CD14-positive monocyte (primary cell): ENCODE measurements around the gene MYL3. TPM values are rescaled to one million over a fixed set of nuclear protein-coding genes. Genes with fewer than 3 reads are reported as not detected.

Experiments used
- DNase-seq, 3 donors: peaks; one replicate each; pipeline ENCODE4 v3.0.0-alpha.2; 2011 to 2022
- H2AFZ ChIP-seq: 2 replicates; pipeline ENCODE4 v1.6.0; 2012; ENCODE audit warnings: mild to moderate bottlenecking, low read depth, low read length, inconsistent platforms; ENCODE audit not compliant: insufficient read depth, poor library complexity, severe bottlenecking
- H3K27ac ChIP-seq, 2 donors: 1 replicate in 1 of 2; 2 replicates in 1 of 2; pipeline ENCODE4 v1.5.1; 2012 to 2013; ENCODE audit warnings: low read length in 2 of 2, control low read depth in 1 of 2, inconsistent platforms in 1 of 2, low read depth in 1 of 2, mild to moderate bottlenecking in 1 of 2
- H3K27me3 ChIP-seq, 2 donors: one replicate each; pipeline versions ENCODE4 v1.6.0 to v1.6.1; 2011 to 2013; ENCODE audit warnings: low read length in 2 of 2; ENCODE audit not compliant: control insufficient read depth in 2 of 2, insufficient read depth in 2 of 2
- H3K36me3 ChIP-seq, 2 donors: replicated peaks in 1 of 2; 1 replicate in 1 of 2; 2 replicates in 1 of 2; pipeline versions ENCODE4 v1.5.1 to v1.6.1; 2012 to 2013; ENCODE audit warnings: low read length in 2 of 2, control low read depth in 1 of 2, inconsistent platforms in 1 of 2, mild to moderate bottlenecking in 1 of 2; ENCODE audit not compliant: insufficient read depth in 2 of 2, control insufficient read depth in 1 of 2
- H3K4me1 ChIP-seq, 2 donors: 1 replicate in 1 of 2; 2 replicates in 1 of 2; pipeline versions ENCODE4 v1.5.1 to v1.6.1; 2012 to 2013; ENCODE audit warnings: low read length in 2 of 2, control low read depth in 1 of 2, inconsistent platforms in 1 of 2, mild to moderate bottlenecking in 1 of 2, moderate library complexity in 1 of 2; ENCODE audit not compliant: insufficient read depth in 2 of 2, control insufficient read depth in 1 of 2
- H3K4me2 ChIP-seq: replicated peaks from 2 replicates; pipeline ENCODE3; 2012; ENCODE audit warnings: low read length, moderate library complexity, mild to moderate bottlenecking; ENCODE audit not compliant: poor library complexity, severe bottlenecking; ENCODE audit errors: extremely low read depth
- H3K4me3 ChIP-seq, 3 experiments: fragments of 200-600 bp in 1 of 3; sonication (generic) in 1 of 3; replicated peaks in 1 of 3; 1 replicate in 2 of 3; 2 replicates in 1 of 3; pipeline ENCODE4 v1.5.1; 2011 to 2013; ENCODE audit warnings: low read length in 3 of 3, mild to moderate bottlenecking in 3 of 3, control low read depth in 2 of 3, low read depth in 2 of 3, inconsistent platforms in 1 of 3, moderate library complexity in 1 of 3
- H3K79me2 ChIP-seq: 2 replicates; pipeline ENCODE4 v1.6.0; 2012; ENCODE audit warnings: mild to moderate bottlenecking, control low read depth, inconsistent platforms, low read length, moderate library complexity; ENCODE audit not compliant: insufficient read depth
- H3K9ac ChIP-seq: 2 replicates; pipeline ENCODE4 v1.6.0; 2017; ENCODE audit warnings: low read length, mild to moderate bottlenecking; ENCODE audit not compliant: insufficient read depth, poor library complexity, severe bottlenecking
- H3K9me3 ChIP-seq, 2 donors: replicated peaks in 1 of 2; 1 replicate in 1 of 2; 2 replicates in 1 of 2; pipeline versions ENCODE4 v1.5.1 to v1.6.1; 2012 to 2013; ENCODE audit warnings: low read length in 2 of 2, control low read depth in 1 of 2; ENCODE audit not compliant: control insufficient read depth in 1 of 2, insufficient read depth in 1 of 2
- H4K20me1 ChIP-seq: 2 replicates; pipeline ENCODE4 v1.6.0; 2012; ENCODE audit warnings: mild to moderate bottlenecking, low read length, control low read depth, moderate library complexity; ENCODE audit not compliant: insufficient read depth
- H3K27ac Mint-ChIP-seq, 7 donors: one replicate each; pipeline ENCODE4 v1.8.0; 2020; ENCODE audit warnings: mild to moderate bottlenecking in 7 of 7, mixed read lengths in 7 of 7, moderate library complexity in 6 of 7, inconsistent platforms in 2 of 7
- H3K27me3 Mint-ChIP-seq, 3 donors: one replicate each; pipeline ENCODE4 v1.8.0; 2021 to 2022; ENCODE audit warnings: low read depth in 3 of 3, mild to moderate bottlenecking in 3 of 3, mixed read lengths in 3 of 3, moderate library complexity in 3 of 3, inconsistent platforms in 1 of 3
- H3K36me3 Mint-ChIP-seq, 2 donors: one replicate each; pipeline ENCODE4 v1.8.0; 2020; ENCODE audit warnings: mixed read lengths in 2 of 2, inconsistent platforms in 1 of 2, mild to moderate bottlenecking in 1 of 2
- H3K4me1 Mint-ChIP-seq: one replicate; pipeline ENCODE4 v1.8.0; 2020; ENCODE audit warnings: mild to moderate bottlenecking, mixed read lengths
- H3K4me3 Mint-ChIP-seq, 2 donors: one replicate each; pipeline ENCODE4 v1.8.0; 2020; ENCODE audit warnings: mild to moderate bottlenecking in 2 of 2, mixed read lengths in 2 of 2, moderate library complexity in 1 of 2
- H3K9me3 Mint-ChIP-seq, 7 donors: one replicate each; pipeline ENCODE4 v1.8.0; 2020 to 2022; ENCODE audit warnings: mixed read lengths in 7 of 7, mild to moderate bottlenecking in 6 of 7, moderate library complexity in 6 of 7, inconsistent platforms in 2 of 7
- WGBS: methylation state at CpG from one replicate; pipeline ENCODE4 v1.1.5; 2013; ENCODE audit warnings: missing lambda C conversion rate; ENCODE audit not compliant: insufficient coverage; 5-methylcytosine and 5-hydroxymethylcytosine counted together
- intact Hi-C, 2 donors: fragments of 100-400 bp; cut with micrococcal nuclease; formaldehyde crosslinking; loops; one replicate each; pipeline versions ENCODE4 v1.15.0 to v1.15.1; 2023
- polyA plus RNA-seq, 3 donors: library from polyadenylated mRNA; depleted of rRNA in 1 of 3; unstranded in 2 of 3; stranded (reverse) in 1 of 3; fragments of 300-500 nt in 2 of 3; fragments of >200 nt in 1 of 3; fragmentation: Illumina TruSeq in 2 of 3; gene quantifications; 1 replicate in 2 of 3; 2 replicates in 1 of 3; pipeline ENCODE4 v1.2.3, GENCODE V29; 2012 to 2021
- TF ChIP-seq, protein P1 (sequence below): fragments of 200-600 bp; IDR thresholded peaks from one replicate; pipeline ENCODE4 v1.8.0; 2022; ENCODE audit warnings: antibody characterized with exemption, mild to moderate bottlenecking

Gene MYL3
- polyA plus RNA-seq, 3 donors = not detected

DNA sequence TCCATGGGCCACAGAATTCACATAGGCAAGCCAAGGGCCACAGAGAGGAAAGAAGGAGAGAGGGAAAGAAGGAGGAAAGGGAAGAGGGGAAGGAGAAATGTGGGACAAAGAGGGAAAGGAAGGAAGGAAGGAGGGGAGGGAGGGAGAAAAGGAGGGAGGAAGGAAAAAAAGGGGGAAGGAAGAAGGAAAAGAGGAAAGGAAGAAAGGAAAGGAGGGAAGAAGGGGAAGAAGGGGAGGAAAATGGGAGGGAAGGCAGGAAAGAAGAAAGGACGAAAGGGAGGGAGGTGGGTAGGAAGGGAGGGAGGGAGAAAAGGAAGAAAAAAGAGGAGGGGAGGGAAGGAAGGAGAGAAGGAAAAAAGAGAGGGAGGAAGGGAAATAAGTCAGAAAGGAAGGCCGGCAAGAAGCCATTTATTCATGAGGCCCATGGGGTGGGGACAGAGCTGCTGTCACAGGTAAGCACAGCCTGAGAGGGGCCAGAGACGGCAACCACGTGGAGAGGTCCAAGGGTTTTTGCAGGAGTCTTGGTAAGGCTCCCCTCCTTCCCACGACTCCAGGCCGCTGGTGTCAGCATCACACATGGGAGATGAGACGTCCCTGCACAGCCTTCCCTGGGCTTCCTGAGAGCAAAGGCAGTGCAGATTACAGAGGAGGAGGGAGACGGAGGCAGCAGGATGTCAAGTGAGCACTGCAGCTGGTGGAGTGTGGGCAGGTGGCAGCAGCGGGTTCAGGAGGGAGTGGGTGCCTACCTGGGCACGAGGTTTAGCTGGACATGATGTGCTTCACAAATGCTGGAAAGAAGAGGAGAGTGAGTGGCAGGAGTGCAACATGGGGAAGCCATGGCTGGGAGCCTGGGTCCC lies 5.5 kb downstream of the MYL3 start:
- Histone ChIP-seq H3K9ac (peak overlapping the region; percentile 21), H3K27ac (no peak overlapping the region), H3K79me2 (no peaks in the 10 kb centered on the region), H3K4me1 (no peaks in the 10 kb centered on the region), H3K9me3 (no peaks in the 10 kb centered on the region), H4K20me1 (no peaks in the 10 kb centered on the region), H3K36me3 (no peaks in the 10 kb centered on the region), H2AFZ (no peak overlapping the region), H3K4me2 (no peak overlapping the region), H3K4me3 (no peak overlapping the region), H3K27me3 (no peaks in the 10 kb centered on the region)
- TF ChIP-seq, protein P1, sequence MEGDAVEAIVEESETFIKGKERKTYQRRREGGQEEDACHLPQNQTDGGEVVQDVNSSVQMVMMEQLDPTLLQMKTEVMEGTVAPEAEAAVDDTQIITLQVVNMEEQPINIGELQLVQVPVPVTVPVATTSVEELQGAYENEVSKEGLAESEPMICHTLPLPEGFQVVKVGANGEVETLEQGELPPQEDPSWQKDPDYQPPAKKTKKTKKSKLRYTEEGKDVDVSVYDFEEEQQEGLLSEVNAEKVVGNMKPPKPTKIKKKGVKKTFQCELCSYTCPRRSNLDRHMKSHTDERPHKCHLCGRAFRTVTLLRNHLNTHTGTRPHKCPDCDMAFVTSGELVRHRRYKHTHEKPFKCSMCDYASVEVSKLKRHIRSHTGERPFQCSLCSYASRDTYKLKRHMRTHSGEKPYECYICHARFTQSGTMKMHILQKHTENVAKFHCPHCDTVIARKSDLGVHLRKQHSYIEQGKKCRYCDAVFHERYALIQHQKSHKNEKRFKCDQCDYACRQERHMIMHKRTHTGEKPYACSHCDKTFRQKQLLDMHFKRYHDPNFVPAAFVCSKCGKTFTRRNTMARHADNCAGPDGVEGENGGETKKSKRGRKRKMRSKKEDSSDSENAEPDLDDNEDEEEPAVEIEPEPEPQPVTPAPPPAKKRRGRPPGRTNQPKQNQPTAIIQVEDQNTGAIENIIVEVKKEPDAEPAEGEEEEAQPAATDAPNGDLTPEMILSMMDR = no peak
- Mint-ChIP-seq H3K4me1 (no peaks in the 10 kb centered on the region), H3K4me3 (no peak overlapping the region), H3K27me3 (peaks cover 6 to 11% (median 8%) of the 10 kb centered on the region in 3 donors), H3K27ac (peak overlapping the region in 1 of 7 donors; percentile 2), H3K36me3 (no peaks in the 10 kb centered on the region), H3K9me3 (peaks cover 0 to 1% (median 0%) of the 10 kb centered on the region in 7 donors)
- DNase-seq = no peak
- WGBS = 83% methylated on average over 10 of the region's 10 CpGs
- intact Hi-C loops = no loop called here

DNA sequence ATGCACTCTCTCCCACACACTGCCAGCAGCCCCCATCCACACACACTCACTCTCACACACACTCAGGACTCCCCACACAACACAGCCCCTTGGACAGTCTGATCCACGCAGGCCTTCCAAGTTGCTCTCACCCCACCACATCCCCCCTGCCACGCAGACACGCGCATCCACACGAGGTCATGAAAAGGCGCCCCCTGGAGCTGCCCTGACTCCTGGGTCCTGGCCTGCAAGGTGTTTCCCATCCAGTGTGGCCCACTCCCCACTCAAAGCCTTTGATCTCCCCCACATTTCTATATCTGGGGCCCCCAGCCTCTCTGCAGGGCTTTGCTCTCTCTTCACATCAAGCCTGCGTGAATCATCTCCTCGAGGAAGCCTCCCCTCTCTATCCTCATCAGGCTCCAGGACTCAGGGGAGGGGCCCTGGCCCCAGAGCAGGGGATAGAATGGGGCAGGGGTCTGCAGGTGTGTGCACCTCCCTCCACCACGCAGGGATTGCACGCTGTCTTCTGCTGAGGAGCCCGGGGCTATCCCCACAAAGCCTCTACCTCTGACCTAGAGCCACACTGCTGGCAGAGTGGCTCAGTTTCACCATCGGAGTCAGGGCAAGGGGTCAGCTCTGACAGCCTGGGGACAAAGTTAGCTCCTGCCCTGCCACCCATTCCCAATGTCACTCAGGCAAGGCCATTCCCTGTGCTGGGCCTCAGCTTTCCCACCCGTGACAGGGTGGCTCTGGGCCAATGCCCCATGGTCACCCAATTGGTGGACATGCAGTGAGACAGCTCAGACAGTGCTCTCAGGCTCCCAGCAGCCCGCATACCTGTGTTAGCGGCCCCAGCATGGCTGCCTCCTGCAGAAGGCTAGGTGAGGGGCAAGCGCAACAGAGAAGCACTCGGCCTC lies 6.4 kb downstream of the MYL3 start:
- Mint-ChIP-seq H3K36me3 (no peaks in the 10 kb centered on the region), H3K4me1 (no peaks in the 10 kb centered on the region), H3K27ac (no peak overlapping the region), H3K27me3 (peaks cover 3 to 11% (median 10%) of the 10 kb centered on the region in 3 donors), H3K4me3 (no peak overlapping the region), H3K9me3 (peaks cover 0 to 1% (median 0%) of the 10 kb centered on the region in 7 donors)
- H2AFZ ChIP-seq = no peak overlapping the region
- H4K20me1 ChIP-seq = no peaks in the 10 kb centered on the region
- H3K4me1 ChIP-seq = no peaks in the 10 kb centered on the region
- H3K9ac ChIP-seq = peak overlapping the region; percentile 21
- 94% methylated on average over 8 of the region's 17 CpGs for WGBS
- no peak overlapping the region for H3K4me3 ChIP-seq
- no peaks in the 10 kb centered on the region for H3K36me3 ChIP-seq
- H3K27me3 ChIP-seq = no peaks in the 10 kb centered on the region
- DNase-seq = no peak
- TF ChIP-seq, protein P1 = no peak
- no peaks in the 10 kb centered on the region for H3K9me3 ChIP-seq
- no peaks in the 10 kb centered on the region for H3K79me2 ChIP-seq
- H3K27ac ChIP-seq = no peak overlapping the region
- H3K4me2 ChIP-seq = no peak overlapping the region
- intact Hi-C loops = no loop called here
